Astrocyte (in vitro differentiated cells and primary cell): ENCODE results near the gene ZNF641.

Experiments
- EZH2 ChIP-seq: IDR thresholded peaks from 2 replicates; pipeline ENCODE4 v1.6.1; 2012; ENCODE audit warnings: mild to moderate bottlenecking, low read length, inconsistent platforms; ENCODE audit not compliant: insufficient read depth
- TF ChIP-seq, protein P1 (sequence below): IDR thresholded peaks from 2 replicates; pipeline ENCODE4 v1.5.1; 2011; ENCODE audit warnings: low read depth, mild to moderate bottlenecking, inconsistent platforms, low read length, moderate library complexity; ENCODE audit not compliant: insufficient read depth

DNA sequence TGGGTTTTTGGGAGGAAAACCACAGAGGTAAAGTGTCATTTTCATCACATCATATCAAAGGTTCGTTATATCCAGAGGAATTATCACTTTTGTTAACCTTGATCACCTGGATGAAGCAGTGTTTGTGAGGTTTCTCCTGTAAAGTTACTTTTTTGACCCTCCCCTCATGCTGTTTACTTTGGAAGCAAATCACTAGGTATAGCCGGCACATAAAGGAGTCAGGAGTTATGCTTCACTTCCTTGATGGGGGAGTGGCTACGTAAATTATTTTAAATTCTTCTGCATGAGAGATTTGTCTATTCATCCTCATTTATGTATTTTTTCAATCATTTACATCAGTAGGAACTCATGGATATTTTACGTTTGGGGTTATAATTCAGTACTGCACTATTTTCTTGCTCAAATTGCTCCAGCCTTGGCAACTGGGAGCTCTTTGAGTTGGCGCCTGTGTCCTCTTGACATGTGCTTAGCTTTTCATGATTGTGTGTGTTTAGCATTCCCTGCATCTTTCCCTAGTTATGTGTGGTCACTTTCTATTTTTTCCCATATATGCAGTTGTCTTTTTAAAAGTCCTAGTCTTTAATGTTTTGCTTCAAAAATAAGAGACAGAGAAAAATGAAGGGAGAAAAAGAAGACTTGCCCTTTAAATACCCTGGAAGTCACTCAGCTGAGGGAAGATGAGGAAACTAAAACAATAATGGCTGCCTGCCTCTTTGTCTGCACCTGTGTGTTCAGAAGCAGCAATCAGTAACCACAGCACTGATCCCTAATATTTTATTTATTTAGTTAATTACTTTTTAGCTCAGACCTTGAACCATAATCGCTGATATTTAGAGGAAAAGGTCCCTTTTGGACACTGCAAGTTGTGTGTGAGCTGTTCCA, 62.1 kb downstream of the ZNF641 start:
- TF ChIP-seq, protein P1, sequence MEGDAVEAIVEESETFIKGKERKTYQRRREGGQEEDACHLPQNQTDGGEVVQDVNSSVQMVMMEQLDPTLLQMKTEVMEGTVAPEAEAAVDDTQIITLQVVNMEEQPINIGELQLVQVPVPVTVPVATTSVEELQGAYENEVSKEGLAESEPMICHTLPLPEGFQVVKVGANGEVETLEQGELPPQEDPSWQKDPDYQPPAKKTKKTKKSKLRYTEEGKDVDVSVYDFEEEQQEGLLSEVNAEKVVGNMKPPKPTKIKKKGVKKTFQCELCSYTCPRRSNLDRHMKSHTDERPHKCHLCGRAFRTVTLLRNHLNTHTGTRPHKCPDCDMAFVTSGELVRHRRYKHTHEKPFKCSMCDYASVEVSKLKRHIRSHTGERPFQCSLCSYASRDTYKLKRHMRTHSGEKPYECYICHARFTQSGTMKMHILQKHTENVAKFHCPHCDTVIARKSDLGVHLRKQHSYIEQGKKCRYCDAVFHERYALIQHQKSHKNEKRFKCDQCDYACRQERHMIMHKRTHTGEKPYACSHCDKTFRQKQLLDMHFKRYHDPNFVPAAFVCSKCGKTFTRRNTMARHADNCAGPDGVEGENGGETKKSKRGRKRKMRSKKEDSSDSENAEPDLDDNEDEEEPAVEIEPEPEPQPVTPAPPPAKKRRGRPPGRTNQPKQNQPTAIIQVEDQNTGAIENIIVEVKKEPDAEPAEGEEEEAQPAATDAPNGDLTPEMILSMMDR, result no peak
- TF ChIP-seq EZH2, result no peak
